Endothelial cell of umbilical vein (primary cell): ENCODE measurements around the gene ARFIP1. TPM values are rescaled to one million over a fixed set of nuclear protein-coding genes. Genes with fewer than 3 reads are reported as not detected.

Experiments
- BruUV-seq: library from RNA; stranded (reverse); fragments of 400-500 nt; replicated peaks from 2 replicates; lab custom pipeline; 2021; lab: Mats Ljungman, UMichigan
- CTCF ChIA-PET: fragments of 300-600, 350-600 bp; sonication (Branson Sonifier 250); formaldehyde crosslinking; loops from one replicate; lab custom pipeline; 2021; ENCODE audit warnings: antibody characterized with exemption, inconsistent platforms; lab: Charles Lee
- POLR2A ChIA-PET: fragments of 300-600, 350-600 bp; sonication (Branson Sonifier 250); formaldehyde crosslinking; loops from one replicate; lab custom pipeline; 2021; ENCODE audit warnings: antibody characterized with exemption, inconsistent platforms; lab: Charles Lee
- DNase-seq: peaks from one replicate; pipeline ENCODE4 v3.0.0-alpha.2; 2011; ENCODE audit warnings: low read depth, low spot score
- FAIRE-seq: peaks from 2 replicates; lab custom pipeline; 2011; peaks lifted over from hg19 to GRCh38; lab: Jason Lieb, UNC
- H2AFZ ChIP-seq: 2 replicates; pipeline ENCODE4 v1.6.0; 2012; ENCODE audit warnings: low read depth, low read length, control low read depth, inconsistent platforms
- H3K27ac ChIP-seq: 2 replicates; pipeline ENCODE4 v1.5.1; 2011; ENCODE audit warnings: low read depth, mild to moderate bottlenecking, control low read depth, low read length, moderate library complexity; ENCODE audit not compliant: insufficient read depth
- H3K27me3 ChIP-seq, 2 experiments: 2 replicates each; pipeline versions ENCODE4 v1.6.0 to v1.6.1; 2011; ENCODE audit warnings: low read length in 2 of 2, mixed read lengths in 1 of 2; ENCODE audit not compliant: control insufficient read depth in 2 of 2, insufficient read depth in 2 of 2
- H3K36me3 ChIP-seq, 2 experiments: 2 replicates in 1 of 2; 3 replicates in 1 of 2; pipeline ENCODE4 v1.5.1; 2011; ENCODE audit warnings: low read length in 2 of 2, mild to moderate bottlenecking in 1 of 2, moderate library complexity in 1 of 2; ENCODE audit not compliant: control insufficient read depth in 2 of 2, insufficient read depth in 2 of 2; ENCODE audit errors: extremely low read depth in 1 of 2
- H3K4me1 ChIP-seq: 3 replicates; pipeline ENCODE4 v1.5.1; 2011; ENCODE audit warnings: mild to moderate bottlenecking, low read length; ENCODE audit not compliant: control insufficient read depth, insufficient read depth; ENCODE audit errors: extremely low read depth
- H3K4me2 ChIP-seq: 2 replicates; pipeline ENCODE4 v1.6.1; 2011; ENCODE audit warnings: low read length, control low read depth, mixed read lengths; ENCODE audit not compliant: insufficient read depth
- H3K4me3 ChIP-seq, 3 experiments: fragments of 200-600 bp in 1 of 3; sonication (generic), shearing (Covaris generic) in 1 of 3; replicated peaks in 1 of 3; 2 replicates each; pipeline ENCODE4 v1.5.1; 2011 to 2016; ENCODE audit warnings: control low read depth in 3 of 3, low read length in 3 of 3, mild to moderate bottlenecking in 2 of 3, inconsistent platforms in 1 of 3, low read depth in 1 of 3, moderate library complexity in 1 of 3; ENCODE audit not compliant: insufficient read depth in 1 of 3
- H3K79me2 ChIP-seq: 2 replicates; pipeline ENCODE4 v1.6.0; 2012; ENCODE audit warnings: low read length, inconsistent platforms; ENCODE audit not compliant: control insufficient read depth, insufficient read depth
- H3K9ac ChIP-seq: replicated peaks from 2 replicates; pipeline ENCODE3; 2011; ENCODE audit warnings: low read length, control low read depth; ENCODE audit not compliant: insufficient read depth; ENCODE audit errors: extremely low read depth
- H3K9me1 ChIP-seq: replicated peaks from 3 replicates; pipeline ENCODE4 v1.6.0; 2011; ENCODE audit warnings: mild to moderate bottlenecking, low read length; ENCODE audit not compliant: control insufficient read depth, insufficient read depth; ENCODE audit errors: extremely low read depth
- H3K9me3 ChIP-seq: replicated peaks from 2 replicates; pipeline ENCODE4 v1.5.1; 2012; ENCODE audit warnings: low read length, inconsistent platforms; ENCODE audit not compliant: control insufficient read depth, insufficient read depth
- H4K20me1 ChIP-seq: replicated peaks from 2 replicates; pipeline ENCODE3; 2011; ENCODE audit warnings: mild to moderate bottlenecking, low read length; ENCODE audit not compliant: control insufficient read depth, insufficient read depth; ENCODE audit errors: extremely low read depth
- CTCF ChIP-seq, 2 donors: IDR thresholded peaks; 1 replicate in 1 of 2; 2 replicates in 1 of 2; pipeline ENCODE4 v1.5.1; 2011; ENCODE audit warnings: low read length in 2 of 2, mild to moderate bottlenecking in 2 of 2, moderate library complexity in 2 of 2, control low read depth in 1 of 2, inconsistent platforms in 1 of 2, low read depth in 1 of 2; ENCODE audit not compliant: insufficient read depth in 1 of 2; ENCODE audit errors: extremely low read depth in 1 of 2
- FOS ChIP-seq: IDR thresholded peaks from 2 replicates; pipeline ENCODE4 v1.6.1; 2011; ENCODE audit warnings: mild to moderate bottlenecking, low read length, moderate library complexity, borderline replicate concordance; ENCODE audit not compliant: insufficient read depth
- JUN ChIP-seq: IDR thresholded peaks from 2 replicates; pipeline ENCODE4 v1.6.1; 2011; ENCODE audit warnings: borderline replicate concordance, low read depth; ENCODE audit not compliant: insufficient read length, insufficient read depth
- MAX ChIP-seq: IDR thresholded peaks from 2 replicates; pipeline ENCODE4 v1.6.1; 2011; ENCODE audit not compliant: insufficient read depth, insufficient read length
- POLR2A ChIP-seq: IDR thresholded peaks from 2 replicates; pipeline ENCODE4 v1.6.1; 2012; ENCODE audit warnings: low read depth, mild to moderate bottlenecking, control low read depth, low read length
- POLR2AphosphoS5 ChIP-seq: IDR thresholded peaks from 2 replicates; pipeline ENCODE4 v1.6.1; 2012; ENCODE audit warnings: low read depth, mild to moderate bottlenecking, control low read depth, low read length, moderate library complexity; ENCODE audit not compliant: insufficient read depth
- dilution Hi-C: fragments of 300-500 bp; cut with MboI; formaldehyde crosslinking; loops from one replicate; pipeline ENCODE4 v1.15.0; 2019; ENCODE audit warnings: low sequenced_read_pairs; ENCODE audit not compliant: extremely low pct_ligation_motif_present
- intact Hi-C: fragments of 100-400 bp; cut with micrococcal nuclease; formaldehyde crosslinking; loops from one replicate; pipeline ENCODE4 v1.10.0; 2022
- polyA plus RNA-seq, 4 experiments: library from polyadenylated mRNA; depleted of rRNA in 3 of 4; stranded (reverse) in 3 of 4; unstranded in 1 of 4; fragments of >200 nt; gene quantifications; 2 replicates each; pipeline versions ENCODE4 v1.2.1 to v1.2.3, GENCODE V29; 2011 to 2012; ENCODE audit warnings: missing spikeins in 1 of 4
- total RNA-seq: library from RNA; stranded (reverse); gene quantifications from 2 replicates; pipeline ENCODE4 v1.2.3, GENCODE V29; 2021

Gene ARFIP1
- total and polyA plus RNA-seq, 2 donors (not counting 3 experiments of a cell fraction or from before 2014, with no cell fraction given) = 10.0 to 24.2 TPM

- FAIRE-seq = peak; percentile 52
- no peak overlapping the region for H3K4me2 ChIP-seq
Observed at GRCh38 chr4:152776352-152776751, 3.4 kb upstream of the ARFIP1 start.

GRCh38 chr4:152777488-152777887 lies 2.3 kb upstream of the ARFIP1 start:
- no peak for FAIRE-seq
- dilution Hi-C loops = no loop called here
- CTCF ChIA-PET = interaction anchor here (0.9 kb wide), 1 partner anchor 323 kb away, joined by 3 read pairs; no protein-coding TSS in a partner anchor

More at GRCh38 chr4:152776352-152776751, 3.4 kb upstream of the ARFIP1 start:
- H3K79me2 ChIP-seq = peaks cover 13% of the 10 kb centered on the region
- no TSS peak for BruUV-seq
- peaks cover 9% of the 10 kb centered on the region for H3K4me1 ChIP-seq
- CTCF ChIA-PET = interaction anchor here (0.6 kb wide), 1 partner anchor 8 kb away, joined by 3 read pairs; no protein-coding TSS in a partner anchor
- H3K9ac ChIP-seq = no peak overlapping the region
- peaks cover 0 to 11% of the 10 kb centered on the region in 2 experiments for H3K27me3 ChIP-seq
- DNase-seq = peak; percentile 24
- no peaks in the 10 kb centered on the region for H3K36me3 ChIP-seq
- peak; percentile 16 for TF ChIP-seq JUN
- no peak for TF ChIP-seq POLR2AphosphoS5
- TF ChIP-seq FOS = peak; percentile 63
- H3K4me3 ChIP-seq = no peak overlapping the region
- no peaks in the 10 kb centered on the region for H3K9me3 ChIP-seq
- no peaks in the 10 kb centered on the region for H4K20me1 ChIP-seq
- dilution Hi-C loops (no loop called here), intact Hi-C loops (loop anchor here (5.0 kb wide), 1 partner anchor 186 kb away; no protein-coding TSS in a partner anchor)
- no peak overlapping the region for H3K27ac ChIP-seq
- no peaks in the 10 kb centered on the region for H3K9me1 ChIP-seq
- H2AFZ ChIP-seq = no peak overlapping the region
- POLR2A ChIA-PET = no interaction called here

More at GRCh38 chr4:152777488-152777887, 2.3 kb upstream of the ARFIP1 start:
- DNase-seq = no peak
- no peaks in the 10 kb centered on the region for H3K9me3 ChIP-seq
- no peak overlapping the region for H3K27ac ChIP-seq
- intact Hi-C loops = loop anchor here (5.0 kb wide), 1 partner anchor 185 kb away; no protein-coding TSS in a partner anchor
- no peak overlapping the region for H3K9ac ChIP-seq
- H2AFZ ChIP-seq = no peak overlapping the region
- H3K27me3 ChIP-seq = peaks cover 0 to 11% of the 10 kb centered on the region in 2 experiments
- H3K9me1 ChIP-seq = no peaks in the 10 kb centered on the region
- no peak overlapping the region for H3K4me2 ChIP-seq
- H4K20me1 ChIP-seq = no peaks in the 10 kb centered on the region
- no peaks in the 10 kb centered on the region for H3K36me3 ChIP-seq
- no peak overlapping the region for H3K4me3 ChIP-seq
- POLR2A ChIA-PET = no interaction called here
- no TSS peak for BruUV-seq
- TF ChIP-seq MAX (no peak), JUN (no peak), CTCF (IDR thresholded peaks at IDR 0.05; ENCODE audit: extremely low read depth in 1 of 2, insufficient read depth in 1 of 2, low read depth in 1 of 2, low read length in 2 of 2) (no peak), POLR2AphosphoS5 (no peak), POLR2A (no peak), FOS (no peak)
- H3K4me1 ChIP-seq = peaks cover 20% of the 10 kb centered on the region
- peaks cover 20% of the 10 kb centered on the region for H3K79me2 ChIP-seq
